RWPE2 (cell line): ENCODE data around the gene RNLS.

Source experiments
- ATAC-seq: fragments of 200-7000 bp; cut with Tn5 transposase; 3 replicates; pipeline ENCODE4 v1.9.1; 2021; ENCODE audit warnings: low read depth
- DNase-seq: peaks from one replicate; pipeline ENCODE4 v3.0.0-alpha.2; 2020; ENCODE audit warnings: low spot score
- H3K27ac ChIP-seq: fragments of 450-650 bp; 2 replicates; pipeline ENCODE4 v1.5.1; 2017; ENCODE audit warnings: mild to moderate bottlenecking; ENCODE audit not compliant: poor library complexity, severe bottlenecking
- H3K27me3 ChIP-seq: fragments of 250-450 bp; sonication (Bioruptor Pico); 2 replicates; pipeline ENCODE4 v1.5.1; 2021; ENCODE audit warnings: mild to moderate bottlenecking, moderate library complexity; ENCODE audit not compliant: insufficient read depth, poor library complexity, severe bottlenecking
- H3K36me3 ChIP-seq: fragments of 250-450 bp; sonication (Bioruptor Pico); 2 replicates; pipeline ENCODE4 v1.5.1; 2020; ENCODE audit warnings: low read depth, mild to moderate bottlenecking, moderate library complexity
- H3K4me1 ChIP-seq: fragments of 250-450 bp; sonication (Bioruptor Pico); 2 replicates; pipeline ENCODE4 v1.5.1; 2021; ENCODE audit warnings: mild to moderate bottlenecking, moderate library complexity; ENCODE audit not compliant: insufficient read depth, poor library complexity, severe bottlenecking
- H3K4me3 ChIP-seq: fragments of 250-450 bp; sonication (Bioruptor Pico); 2 replicates; pipeline ENCODE4 v1.5.1; 2021; ENCODE audit warnings: mild to moderate bottlenecking, moderate library complexity; ENCODE audit not compliant: severe bottlenecking
- H3K9me3 ChIP-seq: fragments of 250-450 bp; sonication (Bioruptor Pico); 2 replicates; pipeline ENCODE4 v1.5.1; 2021; ENCODE audit warnings: mild to moderate bottlenecking, moderate library complexity; ENCODE audit not compliant: severe bottlenecking
- CTCF ChIP-seq: fragments of 450-650 bp; IDR thresholded peaks from one replicate; pipeline ENCODE4 v1.5.1; 2017; ENCODE audit warnings: mild to moderate bottlenecking, moderate library complexity; ENCODE audit not compliant: poor library complexity, severe bottlenecking

Gene RNLS

DNA sequence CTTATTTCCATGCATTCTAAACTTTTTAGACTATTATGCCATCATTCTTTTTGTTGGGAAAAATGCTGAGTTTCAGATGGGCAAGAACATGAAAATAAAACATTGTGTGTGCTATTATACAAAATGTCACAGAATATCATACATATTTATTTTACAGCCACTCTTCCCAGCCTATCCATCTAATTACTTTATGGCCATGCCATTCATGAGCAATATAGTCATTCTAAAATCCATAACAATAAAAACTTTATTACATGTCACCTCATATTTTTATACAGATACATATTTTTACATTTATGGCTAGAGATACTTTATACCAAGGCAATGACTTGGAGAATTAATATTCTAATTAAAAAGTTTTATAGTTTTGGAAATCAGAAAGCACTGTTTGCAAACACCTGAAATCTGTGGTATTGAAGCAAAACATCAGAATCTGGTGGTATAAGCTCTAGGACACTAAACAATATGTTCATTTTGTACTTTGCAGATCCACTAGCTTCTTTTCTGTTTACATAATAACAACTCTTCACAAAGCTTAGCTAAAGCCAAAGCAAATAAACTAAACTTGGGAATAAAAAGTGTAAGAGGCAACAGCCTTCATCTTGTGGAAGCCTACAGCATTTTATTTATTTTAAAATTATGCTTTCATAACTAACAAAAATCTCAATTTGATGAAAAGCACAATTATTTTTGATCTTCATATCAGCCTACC is 210.1 kb downstream of the RNLS start:
- Histone ChIP-seq H3K4me1 (no peaks in the 10 kb centered on the region), H3K4me3 (no peak overlapping the region), H3K9me3 (no peaks in the 10 kb centered on the region), H3K27ac (no peak overlapping the region), H3K27me3 (no peaks in the 10 kb centered on the region), H3K36me3 (no peaks in the 10 kb centered on the region)
- DNase-seq (no peak), ATAC-seq (no peak)
- no peak for TF ChIP-seq CTCF

GRCh38 chr10:88372051-88372715 is 210.9 kb downstream of the RNLS start:
- Histone ChIP-seq H3K9me3 (no peaks in the 10 kb centered on the region), H3K4me3 (no peak overlapping the region), H3K27me3 (no peaks in the 10 kb centered on the region), H3K27ac (no peak overlapping the region), H3K36me3 (no peaks in the 10 kb centered on the region), H3K4me1 (no peaks in the 10 kb centered on the region)
- DNase-seq (no peak), ATAC-seq (no peak)
- no peak for TF ChIP-seq CTCF

GRCh38 chr10:88370713-88371112 is 212.4 kb downstream of the RNLS start:
- no peaks in the 10 kb centered on the region for H3K27me3 ChIP-seq
- ATAC-seq (no peak), DNase-seq (no peak)
- no peaks in the 10 kb centered on the region for H3K4me1 ChIP-seq
- H3K27ac ChIP-seq, result no peak overlapping the region
- H3K4me3 ChIP-seq, result no peak overlapping the region
- no peak for TF ChIP-seq CTCF
- H3K9me3 ChIP-seq, result no peaks in the 10 kb centered on the region
- no peaks in the 10 kb centered on the region for H3K36me3 ChIP-seq

DNA sequence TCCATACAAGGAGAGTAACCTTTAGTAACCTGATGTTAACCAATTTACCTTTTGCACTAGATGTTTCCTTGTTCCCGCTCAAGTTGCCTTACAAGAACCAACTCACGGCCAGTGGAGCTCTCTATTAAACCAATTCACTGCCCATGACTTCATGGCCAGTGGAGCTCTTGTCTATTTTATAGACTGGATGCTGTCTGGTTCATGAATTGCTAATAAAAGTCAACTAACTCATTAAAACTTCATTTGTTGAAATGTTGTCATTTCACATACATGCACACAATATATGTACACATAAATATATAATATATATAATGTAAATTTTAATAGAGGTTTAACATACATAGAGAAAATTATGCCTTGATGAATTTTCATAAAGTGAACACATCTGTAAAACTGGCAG is 216.3 kb downstream of the RNLS start:
- Histone ChIP-seq H3K36me3 (no peaks in the 10 kb centered on the region), H3K9me3 (no peaks in the 10 kb centered on the region), H3K4me1 (no peaks in the 10 kb centered on the region), H3K4me3 (no peak overlapping the region), H3K27me3 (no peaks in the 10 kb centered on the region), H3K27ac (no peak overlapping the region)
- TF ChIP-seq CTCF, result no peak
- no peak for DNase-seq
- ATAC-seq, result no peak
